GM10847 (cell line): Measurements from ENCODE around the gene ADAMTSL2.

Experiments
- POLR2A ChIP-seq: IDR thresholded peaks from 2 replicates; pipeline ENCODE4 v1.6.1; 2011; ENCODE audit not compliant: insufficient read length; ENCODE audit errors: extremely low read depth

The ADAMTSL2 gene

GRCh38 chr9:133534346-133535291 is at the start of gene ADAMTSL2:
ADAMTSL2 (plus strand) TSS chr9:133534704; CDS start chr9:133536713, 2,009 bp downstream.
- no peak for TF ChIP-seq POLR2A

GRCh38 chr9:133485531-133486260 is 48.8 kb upstream of the ADAMTSL2 start:
- TF ChIP-seq POLR2A = no peak

GRCh38 chr9:133487331-133487725 is 47.2 kb upstream of the ADAMTSL2 start:
- no peak for TF ChIP-seq POLR2A

- no peak for TF ChIP-seq POLR2A
Observed at GRCh38 chr9:133488686-133489252, 45.7 kb upstream of the ADAMTSL2 start.

- no peak for TF ChIP-seq POLR2A
Observed at GRCh38 chr9:133489253-133490190, 45.0 kb upstream of the ADAMTSL2 start.

GRCh38 chr9:133490201-133490681 is 44.3 kb upstream of the ADAMTSL2 start:
- TF ChIP-seq POLR2A = no peak

GRCh38 chr9:133490865-133491655 is 43.4 kb upstream of the ADAMTSL2 start:
- TF ChIP-seq POLR2A = no peak

- no peak for TF ChIP-seq POLR2A
Observed at GRCh38 chr9:133491656-133491925, 42.9 kb upstream of the ADAMTSL2 start.

GRCh38 chr9:133492061-133493021 is 42.2 kb upstream of the ADAMTSL2 start:
- TF ChIP-seq POLR2A = no peak

- TF ChIP-seq POLR2A = no peak
Observed at GRCh38 chr9:133493428-133493827, 41.1 kb upstream of the ADAMTSL2 start.

- TF ChIP-seq POLR2A = no peak
Observed at GRCh38 chr9:133493845-133494540, 40.5 kb upstream of the ADAMTSL2 start.

GRCh38 chr9:133494636-133495326 is 39.7 kb upstream of the ADAMTSL2 start:
- no peak for TF ChIP-seq POLR2A
